Pulmonary artery endothelial cell (primary cell): ENCODE results near the gene KLKB1. TPM values are rescaled to one million over a fixed set of nuclear protein-coding genes. Genes with fewer than 3 reads are reported as not detected.
"Not testable (repeated sequence)": the region's sequence is repeated elsewhere in the genome, so short reads cannot be mapped to it uniquely, and the experiment has no call there.

ENCODE experiments used
- DNase-seq: peaks from one replicate; pipeline ENCODE4 v3.0.0-alpha.2; 2011; ENCODE audit warnings: low read depth, low spot score
- total RNA-seq: library from RNA; depleted of rRNA; stranded (reverse); fragments of >200 nt; gene quantifications from 2 replicates; pipeline ENCODE4 v1.2.3, GENCODE V29; 2014

KLKB1 gene
- total RNA-seq, 1 donor from 2014 or later, result not detected

DNA sequence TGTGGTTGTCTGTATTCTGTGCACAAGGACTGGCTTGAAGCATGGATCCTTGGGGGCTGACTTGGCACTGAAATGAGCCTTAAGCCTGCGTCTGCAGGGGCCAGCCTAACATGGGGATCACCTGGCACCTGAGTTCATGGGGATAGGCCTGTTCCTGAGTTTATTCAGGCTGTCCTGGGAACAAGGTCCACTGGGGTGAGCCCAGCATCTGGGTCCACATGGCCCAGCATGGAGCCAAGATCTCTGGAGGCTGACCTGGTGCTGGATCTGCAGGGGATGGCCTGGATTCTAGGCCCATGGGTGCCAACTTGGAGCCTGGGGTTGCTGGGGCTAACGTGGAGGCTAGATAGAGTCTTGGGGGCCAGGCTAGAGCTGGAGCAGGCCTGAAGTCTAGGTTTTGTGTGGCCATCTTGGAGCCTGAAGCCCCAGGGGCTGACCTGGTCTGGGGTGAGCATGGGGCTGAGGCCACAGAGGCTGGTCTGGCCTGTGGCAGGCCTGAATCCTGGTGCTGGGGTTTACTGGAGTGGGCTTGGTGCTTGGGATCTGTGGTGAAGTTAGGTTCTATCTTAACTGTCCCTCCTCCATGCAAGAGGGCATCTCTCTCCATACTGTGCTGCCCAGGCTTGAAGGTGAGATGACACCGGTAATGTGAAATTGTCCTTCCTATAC is 652 bp upstream of the KLKB1 start:
- DNase-seq, result no peak

DNA sequence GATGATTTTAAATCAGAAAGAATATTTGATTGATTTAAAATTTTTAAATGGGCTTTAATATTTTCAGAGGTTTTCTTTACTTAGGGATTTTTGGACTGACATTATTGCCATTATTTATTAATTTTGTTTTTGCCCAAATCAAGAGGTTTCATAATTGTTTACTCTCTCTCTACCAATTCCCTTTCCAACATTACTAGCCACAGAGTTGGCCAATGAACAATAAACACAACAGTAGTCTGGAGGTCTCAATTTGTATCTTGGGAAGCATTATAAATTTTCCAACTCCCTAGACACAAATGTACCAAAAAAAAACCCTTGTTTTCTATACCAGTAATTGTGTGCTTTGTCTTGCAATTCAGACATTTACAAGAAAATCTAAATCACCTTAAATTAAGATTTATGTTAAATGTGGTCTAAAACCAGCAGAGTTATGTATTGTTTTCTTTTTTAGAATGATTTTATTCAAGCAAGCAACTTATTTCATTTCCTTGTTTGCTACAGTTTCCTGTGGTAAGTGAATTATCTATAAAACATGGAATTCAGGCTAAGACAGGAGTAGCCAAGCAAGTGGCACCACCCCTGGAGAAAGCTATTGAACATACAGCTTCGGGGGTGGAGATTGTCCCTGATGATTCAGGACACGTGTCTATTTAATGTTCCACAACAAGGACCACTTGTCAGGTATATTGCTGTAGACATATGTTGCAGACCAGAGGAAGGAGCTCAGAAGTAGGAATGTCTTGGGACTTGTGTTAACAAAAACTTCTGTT is 622 bp downstream of the KLKB1 start:
- no peak for DNase-seq

DNA sequence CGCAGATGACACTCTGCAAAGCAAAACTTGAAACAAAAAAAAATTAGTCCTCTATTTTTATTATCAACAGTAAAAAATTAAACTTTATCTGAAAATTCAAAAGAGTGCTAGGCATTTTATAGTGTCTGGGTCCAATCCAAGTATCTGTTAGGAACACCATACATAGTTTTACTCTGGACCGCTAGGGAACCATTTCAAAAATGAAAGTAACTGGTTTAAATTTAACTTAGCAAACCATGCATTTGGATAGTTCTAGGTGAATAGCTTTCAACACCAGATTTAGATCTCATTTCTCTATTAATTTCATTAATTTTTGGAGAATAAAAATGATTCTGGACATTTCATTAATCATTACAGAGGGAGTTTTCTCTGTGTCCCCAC is 1.2 kb downstream of the KLKB1 start:
- no peak for DNase-seq

DNA sequence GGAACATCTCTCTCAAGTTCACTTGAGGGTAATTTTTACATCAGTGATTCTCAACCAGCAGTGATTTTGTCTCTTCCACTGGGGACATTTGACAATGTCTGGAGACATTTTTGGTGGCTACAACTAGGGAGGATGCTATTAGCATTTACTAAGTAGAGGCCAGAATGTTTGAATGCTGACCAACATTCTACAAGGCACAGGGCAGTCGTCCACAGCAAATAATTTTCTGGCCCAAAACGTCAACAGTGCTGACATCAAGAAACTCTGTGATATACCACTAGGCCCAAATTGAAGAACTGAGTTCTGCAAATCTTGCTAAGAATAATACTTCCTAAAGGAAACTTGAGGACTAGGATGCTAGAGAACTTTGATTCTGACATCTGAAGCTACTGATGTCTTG is 7.1 kb downstream of the KLKB1 start:
- DNase-seq, result no peak

DNA sequence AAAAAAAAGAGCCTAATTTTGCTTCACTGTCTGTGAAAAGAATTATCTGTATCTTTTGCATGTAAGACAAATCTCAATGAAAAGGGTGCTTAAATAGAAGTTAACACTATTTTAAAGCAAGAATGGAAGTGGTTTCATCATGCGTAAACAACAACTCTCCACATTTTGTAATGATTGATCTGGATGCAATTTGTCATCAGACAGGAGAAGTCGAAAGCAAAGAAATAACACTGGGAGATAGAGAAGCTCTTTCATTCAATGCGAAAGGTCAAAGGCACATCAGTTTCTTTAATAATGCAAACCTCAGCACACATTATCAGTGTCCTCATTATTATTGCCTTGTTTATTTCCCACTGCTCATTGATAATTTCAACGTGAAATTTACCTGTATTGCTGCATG is 8.8 kb downstream of the KLKB1 start:
- DNase-seq, result no peak

DNA sequence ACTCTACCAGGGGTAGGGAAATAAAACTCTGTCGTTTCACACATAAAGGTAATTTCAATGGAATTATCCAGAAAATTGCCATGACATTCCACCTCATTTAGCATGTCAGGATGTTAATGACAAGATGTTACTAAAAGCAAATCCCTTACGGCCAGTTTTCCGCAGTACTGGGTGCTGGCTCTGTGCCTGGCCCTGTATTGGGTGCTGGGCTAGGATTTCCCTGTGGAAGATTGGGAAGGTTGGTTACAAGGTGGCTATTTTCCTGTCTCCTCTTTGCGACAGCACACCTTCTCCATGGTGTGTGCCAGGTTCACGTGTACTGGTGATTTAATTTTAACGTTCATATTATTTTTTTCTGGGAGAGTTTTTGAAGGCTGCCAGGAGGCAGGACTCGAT is 13.1 kb downstream of the KLKB1 start:
- DNase-seq, result no peak

DNA sequence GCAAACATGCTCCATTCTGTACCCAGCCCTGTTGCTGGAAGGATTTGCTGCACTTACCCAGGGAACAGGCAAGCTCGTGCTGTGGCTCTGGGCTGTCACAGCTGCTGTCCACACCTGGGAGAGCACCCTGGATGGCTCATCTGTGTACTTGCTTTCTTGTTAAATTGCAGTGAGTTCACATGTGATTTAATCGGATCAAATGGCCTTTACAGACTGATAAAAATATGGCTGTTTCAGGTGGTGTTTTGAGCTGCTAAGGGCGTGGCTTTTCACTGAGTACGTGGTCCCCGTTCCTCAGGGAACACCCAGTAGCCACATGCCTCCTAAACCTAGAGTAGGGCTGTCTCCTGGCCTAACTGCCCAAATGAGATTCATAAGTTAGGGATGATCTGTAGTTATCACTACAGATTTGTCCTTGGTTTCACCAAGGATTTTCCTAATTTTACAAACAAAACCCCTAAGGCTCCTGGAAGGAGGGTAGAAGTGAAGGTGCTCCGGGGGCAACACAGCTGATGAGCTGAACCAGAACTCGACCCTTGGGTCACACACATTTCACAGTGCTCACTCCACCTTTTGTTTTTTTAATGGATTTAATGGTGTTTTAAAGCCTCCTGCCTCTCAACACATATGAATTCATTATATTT is 13.7 kb downstream of the KLKB1 start:
- DNase-seq, result no peak

DNA sequence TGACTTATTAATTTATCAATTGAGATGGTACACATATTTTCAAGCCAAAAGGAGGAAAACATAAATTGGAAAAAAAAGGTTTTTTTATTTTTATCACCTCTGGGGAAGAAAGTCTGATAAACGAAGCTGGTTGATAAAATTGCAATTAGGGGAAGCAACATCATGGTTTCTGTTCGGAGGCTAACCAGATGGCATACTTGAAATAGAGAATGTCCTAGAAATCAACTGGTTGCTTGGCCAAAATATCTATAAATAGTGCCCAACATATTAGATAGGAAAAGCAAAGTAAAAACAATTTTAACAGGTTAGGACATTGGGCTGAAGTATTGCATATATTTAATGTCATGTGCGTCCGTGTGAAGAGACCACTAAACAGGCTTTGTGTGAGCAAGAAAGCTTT is 14.3 kb downstream of the KLKB1 start:
- no peak for DNase-seq

DNA sequence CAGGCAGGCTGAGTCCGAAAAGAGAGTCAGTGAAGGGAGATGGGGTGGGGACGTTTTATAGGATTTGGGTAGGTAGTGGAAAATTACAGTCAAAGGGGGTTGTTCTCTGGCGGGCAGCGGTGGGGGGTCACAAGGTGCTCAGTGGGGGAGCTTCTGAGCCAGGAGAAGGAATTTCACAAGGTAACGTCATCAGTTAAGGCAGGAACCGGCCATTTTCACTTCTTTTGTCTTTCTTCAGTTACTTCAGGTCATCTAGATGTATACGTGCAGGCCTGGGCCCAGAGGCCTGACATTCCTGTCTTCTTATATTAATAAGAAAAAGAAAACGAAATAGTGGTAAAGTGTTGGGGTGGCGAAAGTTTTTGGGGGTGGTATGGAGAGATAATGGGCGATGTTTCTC is 14.7 kb downstream of the KLKB1 start:
- DNase-seq, result not testable (repeated sequence)

DNA sequence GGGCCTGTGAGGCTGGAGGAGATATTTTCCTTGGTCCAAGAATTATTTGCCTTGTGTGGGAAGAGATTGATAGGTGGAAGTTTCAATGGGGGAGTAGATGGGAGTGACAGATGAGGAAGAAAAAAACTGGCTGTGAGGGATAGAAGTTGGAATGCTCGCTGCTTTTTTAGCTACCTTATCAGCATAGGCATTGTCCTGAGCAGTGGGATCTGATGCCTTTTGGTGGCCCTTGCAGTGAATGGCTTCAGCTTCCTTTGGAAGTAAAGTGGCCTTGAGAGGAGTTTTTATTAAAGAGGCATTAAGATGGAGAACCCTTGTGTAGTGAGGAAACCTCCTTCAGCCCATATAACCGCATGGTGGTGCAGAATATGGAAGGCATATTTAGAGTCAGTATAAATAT is 16.0 kb downstream of the KLKB1 start:
- DNase-seq, result no peak

DNA sequence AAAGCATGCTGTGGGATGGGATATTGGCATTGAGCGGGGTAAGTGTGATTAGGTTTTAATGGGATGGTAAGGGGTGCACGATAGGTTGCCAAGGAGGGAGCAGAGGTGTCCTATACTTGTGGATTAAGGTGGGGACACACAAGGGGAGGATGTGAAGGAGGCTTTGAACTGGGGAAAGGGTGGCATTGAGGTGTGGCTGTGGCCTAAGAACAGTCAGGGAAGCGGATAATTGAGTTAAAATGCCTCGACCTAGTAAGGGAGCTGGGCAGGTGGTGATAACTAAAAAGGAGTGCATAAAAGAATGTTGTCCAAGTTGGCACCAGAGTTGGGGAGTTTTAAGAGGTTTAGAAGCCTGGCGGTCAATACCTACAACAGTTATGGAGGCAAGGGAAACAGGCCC is 17.5 kb downstream of the KLKB1 start:
- no peak for DNase-seq

DNA sequence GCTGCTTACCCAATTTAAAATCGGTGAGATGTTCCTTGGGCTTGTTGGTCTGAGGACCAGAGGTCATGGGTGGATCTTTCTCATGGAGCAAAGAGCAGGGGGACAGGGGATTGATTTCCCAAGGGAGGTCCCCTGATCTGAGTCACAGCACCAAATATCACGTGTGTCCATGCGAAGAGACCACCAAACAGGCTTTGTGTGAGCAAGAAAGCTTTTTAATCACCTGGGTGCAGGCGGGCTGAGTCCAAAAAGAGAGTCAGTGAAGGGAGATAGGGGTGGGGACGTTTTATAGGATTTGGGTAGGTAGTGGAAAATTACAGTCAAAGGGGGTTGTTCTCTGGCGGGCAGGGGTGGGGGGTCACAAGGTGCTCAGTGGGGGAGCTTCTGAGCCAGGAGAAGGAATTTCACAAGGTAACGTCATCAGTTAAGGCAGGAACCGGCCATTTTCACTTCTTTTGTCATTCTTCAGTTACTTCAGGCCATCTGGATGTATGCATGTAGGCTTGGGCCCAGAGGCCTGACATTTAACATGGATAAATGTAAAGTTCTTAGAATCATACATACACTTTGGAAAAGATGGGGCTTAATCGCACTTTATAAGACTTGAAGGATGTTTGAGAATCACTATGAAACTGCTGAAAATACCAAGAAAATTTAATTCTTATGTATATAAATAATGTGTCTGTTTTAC is 19.9 kb downstream of the KLKB1 start:
- not testable (repeated sequence) for DNase-seq

DNA sequence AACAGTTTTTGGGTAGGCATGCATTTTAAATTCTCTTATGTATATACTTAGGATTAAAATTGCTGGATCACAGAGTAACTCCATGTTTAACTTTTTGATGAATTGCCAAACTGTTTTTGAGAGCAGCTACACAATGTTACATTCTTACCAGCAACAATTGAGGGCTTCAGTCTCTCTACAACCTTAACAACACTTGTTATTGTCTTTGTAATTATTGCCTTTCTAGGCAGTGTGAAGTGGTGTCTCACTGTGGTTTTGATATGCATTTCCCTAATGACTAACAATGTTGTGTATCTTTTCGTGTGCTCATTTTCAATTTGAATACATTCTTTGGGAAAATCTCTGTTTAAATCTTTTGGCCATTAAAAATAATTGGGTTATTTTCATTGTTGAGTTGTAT is 21.3 kb downstream of the KLKB1 start:
- DNase-seq, result no peak

DNA sequence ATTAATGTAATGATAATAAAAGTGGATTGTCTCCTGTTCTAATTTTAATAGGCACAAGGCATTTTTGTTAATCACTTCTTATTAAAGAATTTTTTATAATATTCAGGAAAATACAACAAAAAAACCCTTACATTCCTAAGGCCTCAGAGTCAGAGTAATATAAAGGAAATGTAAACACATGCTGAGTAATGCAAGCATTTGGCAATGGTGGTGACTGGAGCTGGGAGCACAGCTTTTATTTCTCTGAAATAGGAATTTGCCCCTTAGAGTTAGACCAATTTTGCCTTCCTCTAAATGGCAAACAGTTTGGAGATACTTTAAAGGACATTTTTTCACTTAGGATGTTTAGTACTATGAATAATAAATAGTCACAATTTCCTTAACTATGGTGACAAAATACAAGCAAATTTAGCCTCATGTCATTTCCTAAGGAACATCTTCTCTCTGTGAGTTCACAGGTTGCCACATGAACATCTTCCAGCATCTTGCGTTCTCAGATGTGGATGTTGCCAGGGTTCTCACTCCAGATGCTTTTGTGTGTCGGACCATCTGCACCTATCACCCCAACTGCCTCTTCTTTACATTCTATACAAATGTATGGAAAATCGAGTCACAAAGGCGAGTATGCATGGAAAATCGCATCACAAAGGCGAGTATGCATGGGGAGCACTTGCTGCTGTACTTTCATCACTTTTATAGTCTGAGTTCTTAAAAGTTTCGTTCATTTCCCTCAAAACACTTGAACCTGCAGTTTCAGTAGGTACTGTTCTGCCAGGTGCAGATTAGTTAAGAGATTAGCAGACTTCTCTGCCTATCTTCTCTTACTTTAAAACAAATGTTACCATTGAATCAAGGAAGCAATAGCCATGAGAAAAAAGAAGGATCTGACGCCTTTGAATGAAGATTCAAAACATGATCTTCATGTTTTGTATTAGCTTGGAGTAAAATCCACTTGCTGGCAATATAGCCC is 22.8 kb downstream of the KLKB1 start:
- no peak for DNase-seq

DNA sequence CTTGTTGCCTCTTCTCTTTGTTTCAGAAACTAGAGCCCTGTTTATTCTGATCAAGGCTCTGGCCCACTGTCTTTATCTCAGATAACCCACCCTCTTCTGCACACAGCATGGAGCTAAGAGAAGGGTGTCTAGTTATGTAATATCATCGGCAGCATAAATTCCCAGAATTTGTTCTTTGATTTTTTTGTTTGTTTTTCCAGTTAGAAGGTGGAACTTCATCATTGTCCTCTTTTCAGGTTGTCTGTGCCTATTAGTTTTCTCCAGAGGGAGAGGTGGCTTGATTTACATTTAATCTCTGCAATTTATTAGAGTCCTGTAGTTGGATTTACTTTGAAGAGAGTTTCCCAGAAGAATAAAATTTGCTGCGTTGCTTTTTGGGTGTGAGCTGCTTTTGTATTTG is 23.5 kb downstream of the KLKB1 start:
- DNase-seq, result no peak

DNA sequence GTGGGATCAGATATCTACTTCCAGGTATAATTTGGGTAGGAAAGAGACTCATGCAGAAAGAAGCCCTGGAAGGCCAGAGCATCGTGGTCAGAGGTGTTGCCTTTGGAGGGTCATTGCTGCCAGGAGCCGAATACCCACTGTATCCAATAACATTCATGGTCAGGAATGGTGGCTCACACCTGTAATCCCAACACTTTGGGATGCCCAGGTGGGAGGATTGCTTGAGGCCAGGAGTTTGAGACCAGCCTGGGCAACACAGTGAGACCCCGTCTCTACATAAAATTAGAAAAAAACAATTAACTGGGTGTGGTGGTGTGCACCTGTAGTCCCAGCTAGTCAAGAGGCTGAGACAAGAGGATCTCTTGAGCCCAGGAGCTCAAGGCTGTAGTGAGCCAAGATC is 27.8 kb downstream of the KLKB1 start:
- no peak for DNase-seq

DNA sequence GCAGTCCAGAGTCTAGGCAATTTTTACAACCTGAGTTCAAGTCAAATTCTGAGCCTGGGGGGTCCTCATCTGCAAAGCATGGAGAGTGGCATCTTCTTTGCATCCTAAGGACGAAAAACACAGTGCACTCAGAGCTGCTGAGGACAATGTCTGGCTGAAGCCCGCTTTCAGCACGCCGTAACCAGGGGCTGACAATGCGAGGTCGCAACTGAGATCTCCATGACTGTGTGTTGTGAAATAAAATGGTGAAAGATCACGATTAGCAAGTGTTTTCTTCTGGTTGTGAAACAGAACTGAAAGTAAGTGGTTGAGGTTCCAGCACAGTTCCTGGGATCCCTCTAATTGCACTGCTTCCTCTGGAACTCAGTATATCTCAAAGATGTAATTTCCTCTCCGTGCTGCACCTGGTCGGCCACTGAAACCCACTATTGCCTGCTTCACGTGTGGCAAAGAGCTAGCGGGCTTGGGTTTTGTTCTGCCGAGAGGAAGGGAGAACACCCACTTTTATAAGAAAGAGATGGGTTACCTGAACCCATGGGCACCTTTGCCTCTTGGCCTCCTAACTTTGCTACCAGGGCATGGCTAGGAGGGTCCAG is 31.0 kb downstream of the KLKB1 start:
- no peak for DNase-seq

DNA sequence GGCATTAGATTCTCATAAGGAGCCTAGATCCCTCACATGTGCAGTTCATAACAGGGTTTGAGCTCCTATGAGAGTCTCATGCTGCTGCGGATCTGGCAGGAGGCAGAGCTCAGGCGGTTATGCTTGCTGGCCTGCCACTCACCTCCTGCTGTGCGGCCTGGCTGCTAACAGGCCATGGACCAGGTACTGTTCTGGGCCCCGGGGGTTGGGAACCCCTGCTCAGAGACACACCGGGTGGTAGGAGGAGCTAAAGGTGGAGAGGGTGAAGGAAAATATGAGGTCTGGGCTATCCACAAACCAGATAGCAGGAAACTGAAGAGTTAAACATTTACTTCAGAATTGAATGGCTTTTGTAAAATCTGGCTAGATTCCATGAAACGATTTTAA is 32.8 kb downstream of the KLKB1 start:
- DNase-seq, result no peak

DNA sequence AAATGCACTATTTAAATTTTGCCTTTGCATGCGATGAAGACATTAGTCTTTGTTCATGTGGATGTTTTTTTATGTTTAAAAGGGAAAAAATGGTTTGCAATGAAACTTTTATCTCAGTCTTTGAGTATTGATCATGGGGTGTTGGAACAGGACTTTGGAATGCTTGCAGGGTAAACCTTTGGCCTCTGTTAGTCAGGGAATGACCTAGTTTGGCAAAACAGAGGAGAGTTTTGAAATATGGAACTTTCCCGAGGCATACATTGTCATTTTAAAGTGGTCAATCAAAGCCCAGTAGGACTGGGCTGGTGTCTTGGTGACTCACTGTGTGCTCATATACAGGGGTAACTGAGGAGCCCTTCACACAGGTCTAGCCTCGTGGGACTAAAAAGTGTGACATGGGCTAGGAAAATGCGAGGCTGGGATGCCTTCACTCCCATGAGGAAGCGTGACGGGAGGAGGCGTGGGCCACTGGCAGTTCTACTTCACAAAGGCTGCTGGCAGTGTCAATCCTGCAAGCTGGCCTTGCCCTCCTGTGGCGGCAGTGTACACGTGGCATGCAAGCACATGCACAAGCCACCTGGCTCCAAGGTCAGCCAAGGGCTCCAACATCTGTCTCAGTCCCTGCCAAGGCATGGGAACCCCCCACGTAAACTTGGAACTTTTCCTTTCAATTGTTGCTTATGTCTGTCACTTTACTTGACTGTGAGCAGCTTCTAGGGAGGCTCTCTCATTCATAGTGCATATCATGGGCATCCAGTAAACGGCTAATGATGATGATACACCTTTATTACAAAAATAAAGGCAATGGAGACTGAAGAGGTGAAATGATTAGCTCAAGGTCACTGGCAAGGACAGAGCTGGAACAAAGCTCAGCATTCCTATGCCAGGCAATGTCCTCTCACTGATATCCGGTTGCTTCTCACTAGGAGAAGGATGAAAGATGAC is 33.5 kb downstream of the KLKB1 start:
- DNase-seq, result no peak

DNA sequence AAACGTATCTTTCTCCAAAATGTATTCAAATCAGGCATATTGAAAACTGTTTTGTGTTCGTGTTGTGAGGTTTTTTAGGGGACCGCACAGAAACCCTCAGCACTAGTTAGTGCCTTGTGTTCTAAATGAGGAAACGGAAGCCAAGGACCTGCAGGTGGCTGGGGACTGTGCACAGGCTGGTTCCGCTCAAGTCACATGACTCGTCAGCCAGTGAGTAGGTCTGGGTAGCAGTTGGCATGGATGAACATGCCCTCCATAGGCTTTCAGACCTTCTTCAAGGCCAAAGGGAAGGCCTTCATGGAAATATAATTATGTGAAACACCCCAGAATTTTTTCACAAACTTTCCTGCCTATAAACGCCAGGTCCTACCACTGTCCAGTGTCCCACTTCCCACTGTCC is 37.4 kb downstream of the KLKB1 start:
- no peak for DNase-seq
